Upper lobe of left lung (tissue), 6 donors: ENCODE measurements around the gene MACIR. TPM values are rescaled to one million over a fixed set of nuclear protein-coding genes. Genes with fewer than 3 reads are reported as not detected.

Source experiments
- ATAC-seq, 2 donors: fragments of 200-7000 bp; cut with Tn5 transposase; one replicate each; pipeline ENCODE4 v1.9.1; 2022; ENCODE audit warnings: mild to moderate bottlenecking in 2 of 2, moderate library complexity in 2 of 2; ENCODE audit not compliant: low FRiP score in 2 of 2
- DNase-seq, 2 donors: peaks; one replicate each; pipeline ENCODE4 v3.0.0-alpha.2; 2019 to 2020
- H3K27ac ChIP-seq, 4 donors: fragments of 200-600 bp; sonication (generic); one replicate each; pipeline ENCODE4 v1.5.1; 2016 to 2019
- H3K27me3 ChIP-seq, 4 donors: fragments of 200-600 bp; sonication (generic); one replicate each; pipeline ENCODE4 v1.5.1; 2017 to 2019
- H3K36me3 ChIP-seq, 4 donors: fragments of 200-600 bp; sonication (generic); one replicate each; pipeline ENCODE4 v1.5.1; 2016 to 2019
- H3K4me1 ChIP-seq, 4 donors: fragments of 200-600 bp; sonication (generic); one replicate each; pipeline ENCODE4 v1.5.1; 2018 to 2019
- H3K4me3 ChIP-seq, 4 donors: fragments of 200-600 bp; sonication (generic); one replicate each; pipeline ENCODE4 v1.5.1; 2017 to 2019; ENCODE audit warnings: mild to moderate bottlenecking in 2 of 4, moderate library complexity in 1 of 4
- H3K9me3 ChIP-seq, 4 donors: fragments of 200-600 bp; sonication (generic); one replicate each; pipeline ENCODE4 v1.5.1; 2018 to 2019
- CTCF ChIP-seq, 6 experiments: fragments of 450-650 bp in 4 of 6; fragments of 200-600 bp in 2 of 6; sonication (generic) in 2 of 6; IDR thresholded peaks; one replicate each; pipeline ENCODE4 v1.5.1; 2016 to 2019; ENCODE audit warnings: antibody characterized with exemption in 6 of 6
- EP300 ChIP-seq, 4 donors: sonication (generic); formaldehyde crosslinking; IDR thresholded peaks; one replicate each; pipeline ENCODE4 v1.5.1; 2017; ENCODE audit warnings: antibody characterized with exemption in 4 of 4, control low read depth in 2 of 4
- POLR2A ChIP-seq, 4 donors: fragments of 450-650 bp; IDR thresholded peaks; one replicate each; pipeline ENCODE4 v1.5.1; 2016 to 2017; ENCODE audit warnings: antibody characterized with exemption in 4 of 4, mild to moderate bottlenecking in 2 of 4
- POLR2AphosphoS5 ChIP-seq, 2 donors: sonication (generic); formaldehyde crosslinking; IDR thresholded peaks; one replicate each; pipeline ENCODE4 v1.5.1; 2017; ENCODE audit warnings: antibody characterized with exemption in 2 of 2
- WGBS, 2 donors: methylation state at CpG; one replicate each; pipeline ENCODE4 v1.1.5; 2017 to 2018; 5-methylcytosine and 5-hydroxymethylcytosine counted together
- total RNA-seq, 6 donors: library from RNA; depleted of rRNA in 4 of 6; stranded (reverse); fragments of >200 nt in 4 of 6; gene quantifications; one replicate each; pipeline versions ENCODE4 v1.1.0 to v1.2.1, GENCODE V29; 2016 to 2021
- donor health status: DM: no; HTN: no; CAD: no; lungs with moderate emphysema.
- donor health status: DM: no; HTN: yes; CAD: no; lungs with severe emphysema.

Gene MACIR
- total RNA-seq, 6 donors from 2014 or later, result 2.6 to 12.5 (median 6.8) TPM

- DNase-seq (no peak), ATAC-seq (no peak)
- TF ChIP-seq POLR2A (IDR thresholded peaks at IDR 0.05) (no peak), CTCF (IDR thresholded peaks at IDR 0.05) (no peak), POLR2AphosphoS5 (IDR thresholded peaks at IDR 0.05) (no peak), EP300 (IDR thresholded peaks at IDR 0.05) (no peak)
- Histone ChIP-seq H3K36me3 (no peaks in the 10 kb centered on the region), H3K9me3 (no peaks in the 10 kb centered on the region), H3K4me3 (no peak overlapping the region), H3K27me3 (no peaks in the 10 kb centered on the region), H3K4me1 (no peaks in the 10 kb centered on the region), H3K27ac (no peak overlapping the region)
- WGBS, 2 donors, result 91 to 96% methylated on average over 2 of the region's 2 CpGs
Measured at GRCh38 chr5:103249068-103249467, 9.5 kb upstream of the MACIR start.

DNA sequence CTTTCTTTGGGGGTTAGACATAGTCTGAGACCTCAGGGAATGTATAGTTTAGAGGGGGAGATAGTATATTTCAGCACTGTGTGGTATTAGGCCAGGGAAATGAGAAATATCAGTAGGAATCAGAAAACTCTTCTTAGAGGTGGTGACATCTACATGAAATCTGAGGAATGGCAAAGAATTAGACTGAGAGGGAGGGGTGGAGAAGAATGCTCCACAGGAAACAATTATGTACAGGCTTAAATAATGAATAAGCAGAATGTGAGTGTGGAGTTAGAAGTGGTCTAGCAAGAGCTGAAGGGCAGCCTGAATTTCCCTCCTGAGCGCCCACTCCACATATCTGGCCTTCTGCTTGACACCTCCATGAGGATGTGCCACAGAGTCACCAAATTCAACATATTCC lies 3.6 kb upstream of the MACIR start:
- TF ChIP-seq CTCF (IDR thresholded peaks at IDR 0.05), result no peak
- TF ChIP-seq EP300 (IDR thresholded peaks at IDR 0.05), result no peak
- no peak for TF ChIP-seq POLR2AphosphoS5 (IDR thresholded peaks at IDR 0.05)
- H3K4me1 ChIP-seq, result peaks cover 0 to 9% (median 4%) of the 10 kb centered on the region in 4 donors

GRCh38 chr5:103255691-103256090 lies 2.9 kb upstream of the MACIR start:
- peaks cover 1 to 14% (median 5%) of the 10 kb centered on the region in 4 donors for H3K4me1 ChIP-seq
- H3K36me3 ChIP-seq, result no peaks in the 10 kb centered on the region
- H3K27me3 ChIP-seq, result no peaks in the 10 kb centered on the region
- H3K4me3 ChIP-seq, result no peak overlapping the region
- DNase-seq (no peak), ATAC-seq (no peak)
- TF ChIP-seq CTCF (IDR thresholded peaks at IDR 0.05), result no peak
- TF ChIP-seq POLR2AphosphoS5 (IDR thresholded peaks at IDR 0.05), result no peak
- no peak for TF ChIP-seq POLR2A (IDR thresholded peaks at IDR 0.05)
- TF ChIP-seq EP300 (IDR thresholded peaks at IDR 0.05), result no peak
- no peak overlapping the region for H3K27ac ChIP-seq
- WGBS, 2 donors, result 92 to 93% methylated on average over 7 of the region's 7 CpGs
- H3K9me3 ChIP-seq, result no peaks in the 10 kb centered on the region

More for the DNA sequence above, 3.6 kb upstream of the MACIR start:
- no peak for ATAC-seq
- H3K4me3 ChIP-seq, result no peak overlapping the region
- WGBS, 2 donors, result 0 to 50% methylated on average over 1 of the region's 1 CpG
- H3K27me3 ChIP-seq, result no peaks in the 10 kb centered on the region
- no peak overlapping the region for H3K27ac ChIP-seq
- no peaks in the 10 kb centered on the region for H3K9me3 ChIP-seq
- no peaks in the 10 kb centered on the region for H3K36me3 ChIP-seq
- no peak for DNase-seq

DNA sequence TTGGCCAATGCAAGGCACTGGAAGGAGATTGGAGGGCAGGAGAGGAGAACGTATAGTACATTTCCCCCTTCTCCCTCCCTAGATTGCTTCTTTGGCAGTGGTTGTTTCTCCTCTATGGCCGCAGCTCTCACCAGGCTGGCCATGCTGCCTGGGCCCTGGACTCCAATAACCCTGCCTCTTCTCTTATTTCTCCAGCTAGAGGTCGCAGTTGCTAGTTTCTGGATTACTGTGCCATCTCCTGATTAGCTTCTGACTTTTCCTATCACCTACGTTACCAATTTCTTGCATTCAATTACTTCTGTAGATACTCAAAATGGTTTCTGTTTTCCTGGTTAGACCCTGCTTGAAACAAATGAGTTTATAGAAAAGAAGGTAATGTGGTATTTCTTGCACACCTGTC lies 2.4 kb upstream of the MACIR start:
- no peaks in the 10 kb centered on the region for H3K36me3 ChIP-seq
- TF ChIP-seq EP300 (IDR thresholded peaks at IDR 0.05), result no peak
- TF ChIP-seq CTCF (IDR thresholded peaks at IDR 0.05), result no peak
- no peak for TF ChIP-seq POLR2A (IDR thresholded peaks at IDR 0.05)
- no peak for TF ChIP-seq POLR2AphosphoS5 (IDR thresholded peaks at IDR 0.05)
- ATAC-seq (no peak), DNase-seq (no peak)
- no peak overlapping the region for H3K4me3 ChIP-seq
- no peaks in the 10 kb centered on the region for H3K9me3 ChIP-seq
- WGBS, 2 donors, result 79 to 82% methylated on average over 4 of the region's 4 CpGs
- peaks cover 5 to 14% (median 10%) of the 10 kb centered on the region in 4 donors for H3K4me1 ChIP-seq
- no peak overlapping the region for H3K27ac ChIP-seq
- H3K27me3 ChIP-seq, result no peaks in the 10 kb centered on the region

DNA sequence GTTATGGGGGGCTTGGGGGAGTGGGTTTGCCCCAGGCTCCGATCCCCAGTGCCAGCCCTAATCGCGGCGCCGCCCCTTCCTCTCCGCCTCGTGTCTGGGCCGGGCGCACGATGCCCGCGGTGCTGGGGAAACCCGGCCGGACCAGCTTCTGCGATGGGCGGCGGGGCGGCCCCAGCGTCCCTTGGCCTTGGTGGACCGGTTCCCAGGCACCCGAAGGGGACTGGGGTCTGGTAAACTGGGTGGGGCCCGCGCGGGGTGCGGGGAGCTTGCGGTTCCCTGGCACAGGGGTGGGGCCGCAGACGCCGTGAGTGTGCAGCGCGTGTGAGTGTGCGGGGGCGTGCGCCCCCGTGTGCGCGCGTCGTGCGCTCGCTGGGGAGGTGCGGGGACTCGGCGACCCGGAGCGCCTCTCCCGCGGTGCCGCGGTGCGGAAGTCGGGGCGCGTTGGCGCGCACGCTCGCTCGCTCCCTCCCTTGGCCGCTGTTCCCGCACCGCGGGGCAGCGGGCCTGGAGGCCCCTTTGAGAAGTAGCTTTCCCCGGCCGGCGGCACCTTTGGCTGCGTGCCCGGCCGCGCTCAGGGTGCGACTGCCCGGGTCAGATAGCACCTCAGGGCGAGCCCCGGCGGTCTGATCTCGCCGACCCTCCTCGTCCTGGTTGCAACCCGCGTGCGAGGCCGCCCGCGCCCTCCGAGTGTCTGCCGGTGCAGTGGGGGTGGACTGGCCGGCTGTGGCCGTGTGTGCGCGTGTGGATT lies 568 bp downstream of the MACIR start:
- no peaks in the 10 kb centered on the region for H3K36me3 ChIP-seq
- H3K27me3 ChIP-seq, result no peaks in the 10 kb centered on the region
- DNase-seq (peak; percentile 60 to 94), ATAC-seq (peak; percentile 30 to 74)
- peak overlapping the region; percentile 70 to 96 (median 89) for H3K4me3 ChIP-seq
- H3K9me3 ChIP-seq, result no peaks in the 10 kb centered on the region
- WGBS, 2 donors, result 1% methylated on average over 28 of the region's 91 CpGs; no CpG with 5 or more reads in 1 of the 2 donors
- TF ChIP-seq POLR2A (IDR thresholded peaks at IDR 0.05) (peak in 1 of 4 donors; percentile 20), EP300 (IDR thresholded peaks at IDR 0.05) (no peak), CTCF (IDR thresholded peaks at IDR 0.05) (peak in 1 of 6 experiments; percentile 12), POLR2AphosphoS5 (IDR thresholded peaks at IDR 0.05) (no peak)
- peaks cover 5 to 31% (median 25%) of the 10 kb centered on the region in 4 donors for H3K4me1 ChIP-seq
- peak overlapping the region; percentile 84 to 90 (median 89) for H3K27ac ChIP-seq
